Activated CD4-positive, alpha-beta memory T cell treated with anti-CD3 and anti-CD28 coated beads for 36 hours (primary cell): Measurements from ENCODE around the gene STK25. TPM values are rescaled to one million over a fixed set of nuclear protein-coding genes. Genes with fewer than 3 reads are reported as not detected.

Experiments used
- CTCF ChIA-PET: fragments of 350-600 bp; sonication (Branson Sonifier 250); formaldehyde crosslinking; loops from one replicate; lab custom pipeline; 2021; ENCODE audit warnings: antibody characterized with exemption, inconsistent platforms; lab: Charles Lee
- POLR2A ChIA-PET: fragments of 350-600 bp; sonication (Branson Sonifier 250); formaldehyde crosslinking; loops from one replicate; lab custom pipeline; 2021; ENCODE audit warnings: antibody characterized with exemption; lab: Charles Lee
- DNase-seq: peaks from one replicate; pipeline ENCODE4 v3.0.0-alpha.2; 2020
- H3K27ac Mint-ChIP-seq: one replicate; pipeline ENCODE4 v1.8.0; 2021; ENCODE audit warnings: mixed read lengths
- H3K27me3 Mint-ChIP-seq: one replicate; pipeline ENCODE4 v1.8.0; 2021; ENCODE audit warnings: mixed read lengths
- H3K36me3 Mint-ChIP-seq: one replicate; pipeline ENCODE4 v1.8.0; 2021; ENCODE audit warnings: mixed read lengths
- H3K4me1 Mint-ChIP-seq: one replicate; pipeline ENCODE4 v1.8.0; 2021; ENCODE audit warnings: low read depth, mixed read lengths
- H3K4me3 Mint-ChIP-seq: one replicate; pipeline ENCODE4 v1.8.0; 2021; ENCODE audit warnings: mild to moderate bottlenecking, mixed read lengths
- H3K9me3 Mint-ChIP-seq: one replicate; pipeline ENCODE4 v1.8.0; 2021; ENCODE audit warnings: mixed read lengths
- intact Hi-C: fragments of 100-400 bp; cut with micrococcal nuclease; formaldehyde crosslinking; loops from one replicate; pipeline ENCODE4 v1.15.1; 2023
- total RNA-seq, 2 experiments: library from RNA; stranded (reverse); gene quantifications; one replicate each; pipeline ENCODE4 v1.2.3, GENCODE V29; 2021

Gene STK25
- 10 to 100 TPM; 97.9 to 99.1 TPM for total RNA-seq

- Mint-ChIP-seq H3K9me3 (no peaks in the 10 kb centered on the region), H3K4me1 (peaks cover 19% of the 10 kb centered on the region), H3K4me3 (peak within 1 kb of the TSS; percentile 79), H3K27me3 (no peaks in the 10 kb centered on the region), H3K36me3 (no peaks in the 10 kb centered on the region), H3K27ac (peak within 1 kb of the TSS; percentile 56)
- intact Hi-C loops, result loop anchor here (1.0 to 5.0 kb wide), 5 partner anchors 102 to 361 kb away; partner anchors contain the start of genes DTYMK, HDLBP, PASK and SEPTIN2
- CTCF ChIA-PET, result no interaction called here
- POLR2A ChIA-PET, result no interaction called here
- DNase-seq, result peak; percentile 98
These were observed at the start of gene STK25 for GRCh38 chr2:241508240-241509154. Gene STK25 (minus strand): TSS chr2:241508584. CDS start chr2:241508035, 549 bp downstream.

DNA sequence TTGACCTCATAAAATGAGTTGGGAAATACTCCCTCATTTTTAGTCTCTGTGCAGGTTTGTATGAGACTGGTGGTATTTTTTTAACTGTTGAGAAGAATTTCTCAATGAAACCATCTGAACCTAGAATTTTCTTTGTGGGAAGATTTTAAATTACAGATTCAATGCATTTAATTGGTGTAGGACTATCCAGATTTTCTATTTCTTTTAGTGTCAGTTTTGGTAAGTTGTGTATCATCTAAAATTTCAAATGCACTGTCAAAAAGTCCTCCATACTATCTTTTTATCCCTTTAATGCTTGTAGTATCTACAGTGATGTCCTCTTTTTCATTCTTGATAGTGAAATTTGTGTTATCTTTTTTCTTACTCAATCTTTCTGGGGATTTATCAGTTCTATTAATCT, 48.4 kb upstream of the STK25 start:
- Mint-ChIP-seq H3K9me3 (peaks cover 10% of the 10 kb centered on the region), H3K4me3 (no peak overlapping the region), H3K27ac (no peak overlapping the region), H3K27me3 (peaks cover 31% of the 10 kb centered on the region), H3K36me3 (peaks cover 5% of the 10 kb centered on the region), H3K4me1 (peaks cover 8% of the 10 kb centered on the region)
- intact Hi-C loops, result no loop called here
- CTCF ChIA-PET, result no interaction called here
- POLR2A ChIA-PET, result no interaction called here
- no peak for DNase-seq

DNA sequence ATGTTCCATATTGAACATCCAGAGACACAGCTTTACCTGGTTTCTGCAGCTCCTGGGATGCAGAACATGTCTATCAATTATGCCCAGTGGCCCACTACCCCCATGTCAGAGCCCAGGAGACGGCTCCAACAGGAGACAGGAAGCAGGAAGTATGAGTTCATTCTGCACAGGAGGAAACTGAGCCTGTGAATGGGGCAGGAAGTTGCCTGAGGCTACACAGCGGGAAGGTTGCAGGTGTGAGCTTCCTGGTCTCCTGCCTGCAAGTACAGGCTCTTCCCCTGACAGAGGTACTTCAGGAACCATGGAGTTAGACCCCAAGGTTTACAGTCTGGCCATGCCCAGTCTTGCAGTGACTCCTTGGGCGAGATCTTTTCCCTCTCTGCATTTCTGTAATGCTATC, 47.3 kb upstream of the STK25 start:
- H3K9me3 Mint-ChIP-seq, result peaks cover 10% of the 10 kb centered on the region
- H3K27ac Mint-ChIP-seq, result no peak overlapping the region
- ChIA-PET CTCF (no interaction called here), POLR2A (no interaction called here)
- intact Hi-C loops, result no loop called here
- peaks cover 38% of the 10 kb centered on the region for H3K27me3 Mint-ChIP-seq
- H3K36me3 Mint-ChIP-seq, result peaks cover 5% of the 10 kb centered on the region
- DNase-seq, result no peak
- H3K4me3 Mint-ChIP-seq, result no peak overlapping the region
- H3K4me1 Mint-ChIP-seq, result peaks cover 8% of the 10 kb centered on the region

DNA sequence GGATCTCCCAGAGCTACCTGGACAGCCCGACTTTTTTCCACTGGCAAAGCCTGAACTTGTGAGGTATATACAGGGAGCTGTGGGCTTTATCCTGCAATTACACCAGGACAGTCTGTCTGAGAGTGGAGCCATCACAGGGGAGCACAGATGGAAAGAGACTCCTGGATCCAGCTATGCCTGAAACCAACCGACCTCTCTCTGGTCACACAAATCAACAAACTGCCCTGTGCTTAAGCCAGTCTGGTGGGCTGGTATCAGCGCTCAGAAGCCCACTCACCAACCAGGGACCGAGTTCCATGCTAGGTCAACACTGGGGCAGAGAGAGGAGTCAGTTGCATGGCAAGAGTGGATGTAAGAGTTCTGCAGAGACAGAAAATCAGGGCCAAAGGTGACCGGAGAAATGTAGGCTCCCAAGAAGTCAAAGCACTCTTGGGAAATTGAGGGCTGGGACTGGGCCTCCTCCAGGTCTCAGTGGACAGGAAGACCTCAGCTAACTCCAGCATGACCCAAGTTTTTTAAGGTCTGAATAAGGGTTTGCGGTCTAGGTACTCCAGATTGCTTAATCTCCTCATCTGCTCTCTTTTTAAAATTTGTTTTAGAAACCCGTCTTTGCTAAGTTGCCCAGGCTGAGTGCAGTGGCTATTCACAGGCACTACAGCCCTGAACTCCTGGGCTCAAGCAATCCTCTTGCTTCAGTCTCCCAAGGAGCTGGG, 46.4 kb upstream of the STK25 start:
- no peak overlapping the region for H3K4me3 Mint-ChIP-seq
- ChIA-PET POLR2A (no interaction called here), CTCF (no interaction called here)
- intact Hi-C loops, result no loop called here
- H3K9me3 Mint-ChIP-seq, result peaks cover 10% of the 10 kb centered on the region
- no peak overlapping the region for H3K27ac Mint-ChIP-seq
- peaks cover 29% of the 10 kb centered on the region for H3K27me3 Mint-ChIP-seq
- peaks cover 5% of the 10 kb centered on the region for H3K36me3 Mint-ChIP-seq
- peaks cover 6% of the 10 kb centered on the region for H3K4me1 Mint-ChIP-seq
- DNase-seq, result no peak

- H3K4me1 Mint-ChIP-seq, result peaks cover 5% of the 10 kb centered on the region
- ChIA-PET POLR2A (no interaction called here), CTCF (no interaction called here)
- no peak overlapping the region for H3K4me3 Mint-ChIP-seq
- H3K36me3 Mint-ChIP-seq, result peaks cover 5% of the 10 kb centered on the region
- no peak for DNase-seq
- H3K27me3 Mint-ChIP-seq, result peaks cover 33% of the 10 kb centered on the region
- intact Hi-C loops, result no loop called here
- peaks cover 10% of the 10 kb centered on the region for H3K9me3 Mint-ChIP-seq
- H3K27ac Mint-ChIP-seq, result no peak overlapping the region
These were observed 45.6 kb upstream of the STK25 start for GRCh38 chr2:241553981-241554380.

DNA sequence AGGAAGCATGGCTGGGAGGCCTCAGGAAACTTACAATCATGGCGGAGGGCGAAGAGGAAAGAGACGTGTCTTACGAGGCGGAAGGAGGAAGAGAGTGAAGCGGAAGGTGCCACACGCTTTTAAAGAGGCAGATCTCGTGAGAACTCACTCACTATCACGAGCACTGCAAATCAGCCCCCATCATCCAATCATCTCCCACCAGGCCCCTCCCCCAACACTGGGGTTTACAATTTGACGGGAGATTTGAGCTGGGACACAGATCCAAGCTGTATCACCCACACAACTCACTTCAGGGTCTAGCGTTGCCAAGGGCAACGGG, 45.1 kb upstream of the STK25 start:
- Mint-ChIP-seq H3K4me3 (no peak overlapping the region), H3K9me3 (peaks cover 10% of the 10 kb centered on the region), H3K4me1 (peaks cover 5% of the 10 kb centered on the region), H3K36me3 (peaks cover 5% of the 10 kb centered on the region), H3K27ac (no peak overlapping the region), H3K27me3 (peaks cover 32% of the 10 kb centered on the region)
- no peak for DNase-seq
- intact Hi-C loops, result no loop called here
- ChIA-PET POLR2A (no interaction called here), CTCF (no interaction called here)

GRCh38 chr2:241551998-241552737, 43.8 kb upstream of the STK25 start:
- Mint-ChIP-seq H3K4me3 (no peak overlapping the region), H3K27me3 (peaks cover 27% of the 10 kb centered on the region), H3K27ac (no peak overlapping the region), H3K36me3 (no peaks in the 10 kb centered on the region), H3K9me3 (peaks cover 5% of the 10 kb centered on the region), H3K4me1 (peaks cover 3% of the 10 kb centered on the region)
- intact Hi-C loops, result no loop called here
- CTCF ChIA-PET, result no interaction called here
- POLR2A ChIA-PET, result no interaction called here
- no peak for DNase-seq

DNA sequence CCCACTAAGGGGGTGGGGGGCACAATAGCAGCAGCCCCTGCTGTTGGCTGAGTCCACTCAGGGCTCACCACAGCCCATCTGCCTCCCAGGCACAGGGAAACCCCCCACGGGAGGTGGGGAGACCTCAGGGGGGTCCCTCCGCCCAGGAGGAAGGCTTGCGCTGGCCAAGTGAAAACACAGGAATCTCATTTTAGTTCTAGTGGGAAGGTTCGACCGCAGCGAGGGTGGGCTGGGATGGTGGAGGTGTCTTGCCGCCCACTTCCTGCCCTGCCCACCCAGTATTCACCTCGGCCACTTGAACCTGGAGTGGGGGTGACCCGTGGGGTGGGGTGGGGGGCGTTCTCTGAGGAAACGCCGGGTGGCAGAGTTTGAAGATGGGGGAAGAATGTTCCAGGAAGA, 43.2 kb upstream of the STK25 start:
- Mint-ChIP-seq H3K4me1 (peaks cover 3% of the 10 kb centered on the region), H3K9me3 (peaks cover under 1% of the 10 kb centered on the region), H3K4me3 (no peak overlapping the region), H3K36me3 (no peaks in the 10 kb centered on the region), H3K27ac (no peak overlapping the region), H3K27me3 (peaks cover 29% of the 10 kb centered on the region)
- ChIA-PET CTCF (no interaction called here), POLR2A (no interaction called here)
- no peak for DNase-seq
- intact Hi-C loops, result no loop called here

DNA sequence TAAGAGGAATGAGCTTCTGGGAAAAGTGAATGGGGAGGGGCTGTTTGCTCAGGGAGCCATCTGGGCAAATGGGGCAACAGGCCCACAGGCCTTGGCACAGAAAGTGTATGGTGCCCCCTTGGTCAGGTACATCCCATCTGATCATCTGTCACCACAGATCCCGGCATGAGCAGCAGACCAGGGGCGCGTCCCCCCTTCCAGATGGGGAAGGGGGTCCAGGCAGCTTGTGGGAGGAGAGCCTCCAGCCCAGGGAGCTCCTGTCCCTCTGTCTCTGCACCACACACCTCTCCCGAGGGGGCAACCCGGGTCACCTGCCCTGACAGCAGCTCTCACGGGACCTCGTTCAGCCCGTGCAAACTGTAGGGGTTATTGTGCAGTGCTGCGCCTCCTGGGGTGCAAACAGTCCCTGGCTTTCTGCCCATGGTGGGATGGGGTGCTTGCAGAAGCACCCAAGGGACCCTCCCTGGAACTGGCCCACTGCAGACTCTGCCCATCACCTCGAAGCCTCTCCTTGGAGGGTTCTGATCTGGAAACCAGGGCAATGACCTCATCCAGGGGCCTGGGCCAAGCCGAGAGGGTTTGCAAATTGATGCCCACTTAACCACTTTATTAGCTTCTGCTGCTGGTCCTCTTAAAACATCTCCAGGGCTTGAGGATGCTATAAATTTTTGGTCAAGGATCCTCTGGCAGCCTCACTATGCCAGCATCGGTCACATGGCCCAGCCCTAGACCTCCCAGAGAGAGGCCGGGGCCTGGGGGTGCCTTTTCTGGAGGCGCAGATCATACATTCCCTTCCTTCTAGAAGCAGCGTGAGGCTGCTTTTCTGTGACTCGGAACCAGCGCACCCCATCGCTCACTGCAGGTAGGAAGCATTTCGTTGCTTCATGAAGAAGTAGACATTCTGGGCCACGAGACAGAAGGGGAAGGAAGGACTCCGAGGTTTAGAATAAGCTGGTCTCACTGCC, 42.5 kb upstream of the STK25 start:
- Mint-ChIP-seq H3K9me3 (no peaks in the 10 kb centered on the region), H3K27ac (no peak overlapping the region), H3K4me3 (no peak overlapping the region), H3K36me3 (no peaks in the 10 kb centered on the region), H3K4me1 (peaks cover 3% of the 10 kb centered on the region), H3K27me3 (peaks cover 29% of the 10 kb centered on the region)
- intact Hi-C loops, result no loop called here
- CTCF ChIA-PET, result no interaction called here
- POLR2A ChIA-PET, result no interaction called here
- no peak for DNase-seq

DNA sequence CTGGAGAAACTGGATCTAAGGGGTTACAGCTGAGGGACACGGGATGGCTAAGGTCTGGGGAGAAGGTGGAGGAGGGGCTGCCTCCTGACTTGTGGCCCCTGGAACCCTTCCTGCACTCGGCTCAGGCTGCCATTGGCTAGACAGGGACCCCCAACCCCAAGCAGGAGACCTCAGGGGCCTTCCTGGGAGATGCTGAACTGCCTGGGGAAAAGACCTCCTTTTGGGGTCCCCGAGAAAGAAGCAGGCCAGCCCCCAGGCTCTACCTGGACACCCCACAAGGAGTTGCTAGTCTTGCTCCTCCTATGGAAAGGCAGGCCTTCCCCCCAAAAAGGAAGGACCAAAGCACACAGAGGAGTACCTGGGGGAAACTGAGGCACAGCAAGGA, 40.1 kb upstream of the STK25 start:
- intact Hi-C loops, result no loop called here
- H3K27ac Mint-ChIP-seq, result no peak overlapping the region
- no peaks in the 10 kb centered on the region for H3K9me3 Mint-ChIP-seq
- no peaks in the 10 kb centered on the region for H3K36me3 Mint-ChIP-seq
- ChIA-PET CTCF (no interaction called here), POLR2A (no interaction called here)
- no peak overlapping the region for H3K4me3 Mint-ChIP-seq
- DNase-seq, result no peak
- H3K27me3 Mint-ChIP-seq, result peaks cover 24% of the 10 kb centered on the region
- no peaks in the 10 kb centered on the region for H3K4me1 Mint-ChIP-seq

DNA sequence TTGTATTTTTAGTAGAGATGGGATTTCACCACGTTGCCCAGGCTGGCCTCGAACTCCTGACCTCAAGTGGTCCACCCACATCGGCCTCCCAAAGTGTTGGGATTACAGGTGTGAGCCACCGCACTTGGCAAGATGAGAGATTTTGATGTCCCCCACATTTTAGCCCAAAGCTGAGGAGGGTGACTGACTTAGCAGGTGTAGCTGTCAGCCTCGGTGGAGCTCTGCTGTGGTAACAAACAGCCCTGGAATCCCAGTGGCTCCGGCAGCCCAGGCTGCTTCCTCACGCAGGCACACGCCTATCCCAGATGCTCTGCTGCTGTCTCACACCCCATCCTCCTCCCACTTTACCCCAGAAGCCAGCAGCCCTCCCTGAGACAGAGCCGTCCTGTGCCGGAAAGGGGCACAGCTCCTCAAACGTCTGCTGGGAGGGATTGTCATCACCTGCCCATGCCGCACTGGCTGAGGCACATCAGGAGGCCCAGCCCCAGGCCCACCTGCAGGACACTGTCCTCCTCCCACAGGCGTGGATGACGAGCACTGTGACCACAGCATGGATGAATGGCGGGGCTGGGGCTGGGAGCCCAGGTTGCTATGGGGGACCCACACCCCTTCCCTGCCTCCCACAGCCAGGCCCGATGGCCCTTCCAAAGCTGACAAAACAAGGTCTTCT, 39.5 kb upstream of the STK25 start:
- Mint-ChIP-seq H3K9me3 (no peaks in the 10 kb centered on the region), H3K4me1 (no peaks in the 10 kb centered on the region), H3K27ac (no peak overlapping the region), H3K4me3 (no peak overlapping the region), H3K27me3 (peaks cover 30% of the 10 kb centered on the region), H3K36me3 (no peaks in the 10 kb centered on the region)
- POLR2A ChIA-PET, result no interaction called here
- intact Hi-C loops, result no loop called here
- DNase-seq, result no peak
- CTCF ChIA-PET, result no interaction called here
